ENCODE results near the gene DTNBP1.

DTNBP1 gene

DNA sequence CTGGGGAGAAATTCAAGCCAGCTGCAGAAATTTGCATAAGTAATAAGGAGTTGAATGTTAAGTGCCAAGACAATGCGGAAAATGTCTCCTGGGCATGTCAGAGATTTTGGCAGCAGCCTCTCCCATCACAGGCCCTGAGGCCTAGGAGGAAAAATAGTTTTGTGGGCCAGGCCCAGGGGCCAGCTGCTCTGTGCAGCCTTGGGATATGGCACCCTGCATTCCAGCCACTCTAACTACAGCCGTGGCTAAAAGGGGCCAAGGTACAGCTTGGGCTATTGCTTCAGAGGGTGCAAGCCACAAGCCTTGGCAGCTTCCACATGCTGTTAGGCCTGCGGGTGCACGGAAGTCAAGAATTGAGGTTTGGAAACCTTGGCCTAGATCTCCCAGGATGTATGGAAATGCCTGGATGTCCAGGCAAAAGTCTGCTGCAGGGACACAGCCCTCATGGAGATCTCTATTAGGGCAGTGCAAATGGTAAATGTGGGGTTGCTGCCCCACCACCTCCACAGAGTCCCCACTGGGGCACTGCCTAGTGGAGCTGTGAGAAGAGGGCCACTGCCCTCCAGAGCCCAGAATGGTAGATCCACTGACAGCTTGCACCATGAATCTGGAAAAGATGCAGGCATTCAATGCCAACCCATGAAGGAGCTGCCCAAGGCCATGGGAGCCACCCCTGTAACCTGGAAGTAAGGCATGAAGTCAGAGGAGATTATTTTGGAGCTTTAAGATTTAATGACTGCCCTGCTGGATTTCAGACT, 126.5 kb downstream of the DTNBP1 start:
- DNase-seq (ENCODE audit: low read depth in 2 of 2, low spot score in 1 of 2) = no peak

DNA sequence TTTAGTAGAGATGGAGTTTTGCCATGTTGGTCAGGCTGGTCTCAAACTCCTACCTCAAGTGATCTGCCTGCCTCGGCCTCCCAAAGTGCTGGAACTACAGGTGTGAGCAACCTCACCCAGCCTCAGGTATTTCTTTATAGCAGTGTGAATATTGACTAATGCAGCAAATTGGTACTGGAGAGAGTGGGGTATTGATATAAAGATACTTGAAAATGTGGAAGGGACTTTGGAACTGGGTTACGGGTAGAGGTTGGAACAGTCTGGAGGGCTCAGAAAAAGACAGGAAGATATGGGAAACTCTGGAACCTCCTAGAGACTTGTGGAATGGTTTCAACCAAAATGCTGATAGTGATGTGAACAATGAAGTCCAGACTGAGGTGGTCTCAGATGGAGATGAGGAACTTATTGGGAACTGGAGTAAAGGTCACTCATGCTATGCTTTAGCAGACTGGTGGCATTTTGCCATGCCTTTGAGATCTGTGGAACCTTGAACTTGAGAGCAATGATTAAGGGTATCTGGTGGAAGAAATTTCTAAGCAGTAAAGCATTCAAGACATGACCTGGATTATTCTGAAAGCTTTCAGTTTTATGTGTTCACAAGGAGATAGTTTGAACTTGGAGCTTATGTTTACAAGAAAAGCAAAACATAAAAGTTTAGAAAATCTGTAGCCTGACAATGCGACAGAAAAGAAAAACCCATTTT, 127.2 kb downstream of the DTNBP1 start:
- no peak for DNase-seq (ENCODE audit: low read depth in 2 of 2, low spot score in 1 of 2)

DNA sequence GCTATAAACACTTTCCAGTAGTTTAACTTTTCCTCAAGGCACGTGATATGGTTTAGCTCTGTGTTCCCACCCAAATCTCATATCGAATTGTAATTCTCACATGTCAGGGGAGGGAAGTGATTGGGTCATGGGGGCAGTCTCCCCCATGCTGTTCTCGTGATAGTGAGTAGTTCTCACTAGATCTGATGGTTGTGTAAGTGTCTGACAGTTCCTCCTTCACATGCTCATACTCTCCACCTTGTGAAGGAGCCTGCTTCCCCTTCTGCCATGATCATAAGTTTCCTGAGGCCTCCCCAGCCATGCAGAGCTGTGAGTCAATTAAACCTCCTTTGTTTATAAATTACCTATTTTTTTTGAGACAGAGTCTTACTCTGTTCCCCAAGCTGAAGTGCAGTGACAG, 127.9 kb downstream of the DTNBP1 start:
- DNase-seq (ENCODE audit: low read depth in 2 of 2, low spot score in 1 of 2) = no peak

DNA sequence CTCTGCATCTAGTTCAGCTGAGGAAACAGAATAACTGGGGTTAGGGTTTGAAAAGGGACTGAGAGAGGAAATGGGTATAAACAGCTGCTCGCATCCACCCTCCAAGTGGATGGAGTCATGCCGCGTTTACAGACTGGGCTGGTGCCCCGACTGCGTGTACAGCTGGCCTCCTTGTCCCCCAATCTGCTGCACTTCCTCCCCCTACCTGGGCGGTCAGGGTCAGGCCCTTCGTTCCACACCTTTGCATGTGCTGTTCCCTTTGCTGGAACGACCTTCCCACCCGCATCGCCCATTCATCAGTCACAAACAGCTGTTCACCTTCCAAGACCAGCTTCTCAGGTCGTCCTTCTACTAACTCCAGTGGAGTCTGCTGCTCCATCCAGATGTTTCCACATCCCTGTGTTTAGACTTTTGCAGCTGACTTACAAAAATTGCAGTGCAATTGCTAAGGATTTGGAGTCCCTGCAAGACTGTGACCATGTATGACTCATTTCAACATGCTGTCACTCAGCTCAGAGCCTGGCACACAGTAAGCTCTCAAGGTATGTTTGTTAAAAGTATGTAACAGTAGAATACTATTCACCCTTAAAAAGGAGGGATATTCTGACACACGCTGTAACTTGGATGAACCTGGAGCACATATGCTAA, 129.3 kb downstream of the DTNBP1 start:
- DNase-seq (ENCODE audit: low read depth in 2 of 2, low spot score in 1 of 2) = no peak

DNA sequence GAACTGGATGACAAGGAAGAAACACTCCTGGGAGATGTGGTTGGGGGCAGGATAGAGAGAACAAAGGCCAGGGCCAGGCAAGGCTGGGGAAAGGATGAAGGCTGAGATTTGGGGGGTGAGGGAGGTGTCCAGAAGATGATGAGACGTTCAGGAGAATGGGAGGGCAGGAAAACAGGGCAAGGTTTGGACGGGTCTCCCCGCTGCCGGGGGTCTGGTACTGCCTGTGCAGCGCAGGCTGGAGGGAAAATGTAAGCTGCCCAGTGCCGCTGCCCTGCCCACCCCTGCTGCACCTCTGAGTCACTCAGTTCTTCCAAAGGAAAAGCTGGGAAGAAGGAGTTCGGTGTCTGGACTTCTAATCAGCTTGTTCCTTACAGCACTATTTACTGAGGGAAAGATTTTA, 130.9 kb downstream of the DTNBP1 start:
- no peak for DNase-seq (ENCODE audit: low read depth in 2 of 2, low spot score in 1 of 2)

DNA sequence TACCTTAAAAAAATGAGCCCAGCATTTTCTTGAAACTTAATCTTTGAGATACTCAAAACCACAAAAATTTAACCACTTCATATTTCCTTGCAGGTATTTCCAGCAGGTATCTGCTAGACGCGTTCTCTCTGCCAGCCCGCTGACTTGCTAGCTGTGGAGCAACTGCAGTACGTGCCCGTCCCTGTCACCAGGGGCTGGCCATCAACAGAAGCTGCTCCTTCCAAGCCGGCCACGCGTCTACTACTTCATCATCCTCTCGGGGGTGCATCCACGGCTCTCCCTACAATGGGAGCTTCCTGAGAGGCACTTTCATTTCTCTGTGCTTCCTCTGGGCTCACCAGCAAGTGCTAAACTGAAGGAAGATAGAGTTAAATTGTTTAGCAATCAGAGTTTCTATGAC, 132.4 kb downstream of the DTNBP1 start:
- DNase-seq (ENCODE audit: low read depth in 2 of 2, low spot score in 1 of 2) = no peak

DNA sequence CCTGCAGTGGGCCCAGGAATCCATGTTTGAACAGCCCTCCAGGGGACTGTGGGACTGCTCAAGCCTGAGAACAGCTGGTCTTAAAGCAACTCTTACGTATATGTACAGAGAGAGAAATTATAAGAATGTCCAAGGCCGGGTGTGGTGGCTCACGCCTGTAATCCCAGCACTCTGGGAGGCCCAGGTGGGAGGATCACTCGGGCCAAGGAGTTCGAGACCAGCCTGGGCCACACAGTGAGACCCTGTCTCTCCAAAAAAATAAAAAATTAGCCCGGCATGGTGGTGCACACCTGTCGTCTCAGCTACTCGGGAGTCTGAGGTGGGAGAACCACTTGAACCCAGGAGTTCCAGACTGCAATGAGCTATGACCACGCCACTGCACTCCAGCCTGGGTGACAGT, 134.0 kb downstream of the DTNBP1 start:
- DNase-seq (ENCODE audit: low read depth in 2 of 2, low spot score in 1 of 2) = no peak

DNA sequence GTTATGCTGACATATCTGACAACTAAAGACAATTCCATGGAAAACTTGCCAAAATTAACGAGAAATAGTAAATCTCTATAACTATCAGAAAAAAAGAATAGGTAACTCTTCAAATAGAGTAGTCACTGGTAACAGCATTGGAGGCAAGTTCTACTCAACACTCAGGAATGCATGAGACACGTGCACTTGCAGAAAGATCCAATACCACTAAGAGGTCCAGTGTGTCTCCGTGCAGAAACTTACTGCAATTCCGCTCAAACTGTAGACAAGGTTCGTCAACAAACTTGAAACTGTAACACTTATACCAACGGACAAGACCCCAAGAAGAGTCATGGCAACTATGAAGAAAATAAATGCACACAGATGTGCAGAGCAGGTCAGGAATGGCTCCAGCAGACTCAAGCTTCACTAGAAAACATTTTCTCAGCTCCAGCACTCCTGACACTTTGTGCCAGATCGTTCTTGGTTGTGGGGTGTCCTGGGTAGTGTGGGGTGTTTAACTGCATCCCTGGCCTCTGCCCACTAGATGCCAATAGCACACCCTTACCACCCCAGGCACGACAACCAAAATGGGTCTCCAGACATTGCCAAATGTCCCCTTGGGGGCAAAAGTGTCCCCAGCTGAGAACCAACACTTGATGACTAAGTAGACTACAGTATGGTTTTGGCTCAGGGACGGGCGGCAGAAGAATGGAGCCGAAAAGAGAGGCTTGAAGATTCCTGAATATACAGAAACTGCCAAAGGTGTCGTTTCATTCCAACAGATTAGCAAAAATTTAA, 134.8 kb downstream of the DTNBP1 start:
- DNase-seq (ENCODE audit: low read depth in 2 of 2, low spot score in 1 of 2) = no peak

DNA sequence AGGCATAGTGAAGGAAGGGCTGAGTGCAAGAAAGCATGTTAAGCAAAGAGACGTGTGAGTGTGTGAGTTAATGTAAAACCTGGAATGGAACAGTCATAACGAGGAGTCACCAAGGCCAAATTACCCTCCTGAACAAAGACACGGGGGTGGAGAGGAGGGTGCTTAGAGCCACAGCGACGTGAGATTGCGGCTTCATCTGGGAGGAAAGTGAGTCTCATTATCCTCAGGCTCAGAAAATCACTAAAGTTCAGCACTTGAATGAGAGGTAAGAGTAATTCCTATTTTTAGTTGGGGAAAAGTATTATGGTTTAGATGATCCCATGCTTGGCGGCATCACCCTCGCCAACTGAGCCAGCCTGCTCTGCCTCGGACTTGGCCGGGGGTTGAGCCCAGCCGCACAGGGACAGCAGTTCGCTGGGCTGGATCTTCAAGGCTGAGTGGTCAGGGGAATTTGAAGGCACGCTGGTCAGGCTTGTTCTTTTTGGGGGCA, 136.6 kb downstream of the DTNBP1 start:
- no peak for DNase-seq (ENCODE audit: low read depth in 2 of 2, low spot score in 1 of 2)

DNA sequence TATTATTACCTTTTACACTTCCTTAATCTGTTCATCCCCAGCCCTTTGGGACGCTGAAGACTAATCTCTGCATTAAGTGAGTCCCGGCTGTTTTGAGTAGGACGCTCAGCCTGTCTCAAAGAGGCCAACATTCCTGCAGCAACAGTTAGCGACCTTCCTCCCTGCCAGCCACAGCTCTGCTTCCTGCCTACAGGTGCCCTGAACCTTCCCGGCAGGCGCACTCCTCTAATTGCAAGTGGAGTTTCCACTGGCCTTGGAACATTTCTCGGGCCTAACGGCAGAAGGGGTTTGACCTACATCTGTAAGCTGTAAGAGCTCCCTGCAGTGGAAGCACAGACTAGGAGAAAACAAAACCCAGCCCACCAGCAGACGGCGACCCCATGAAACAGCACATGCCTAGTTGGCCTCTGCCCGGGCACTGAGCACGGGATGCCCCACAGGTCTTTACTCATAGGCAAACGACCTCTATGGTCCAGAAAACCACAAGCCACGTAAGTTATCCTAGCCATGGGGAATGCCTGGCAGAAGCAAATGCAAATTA, 137.9 kb downstream of the DTNBP1 start:
- DNase-seq (ENCODE audit: low read depth in 2 of 2, low spot score in 1 of 2) = no peak

DNA sequence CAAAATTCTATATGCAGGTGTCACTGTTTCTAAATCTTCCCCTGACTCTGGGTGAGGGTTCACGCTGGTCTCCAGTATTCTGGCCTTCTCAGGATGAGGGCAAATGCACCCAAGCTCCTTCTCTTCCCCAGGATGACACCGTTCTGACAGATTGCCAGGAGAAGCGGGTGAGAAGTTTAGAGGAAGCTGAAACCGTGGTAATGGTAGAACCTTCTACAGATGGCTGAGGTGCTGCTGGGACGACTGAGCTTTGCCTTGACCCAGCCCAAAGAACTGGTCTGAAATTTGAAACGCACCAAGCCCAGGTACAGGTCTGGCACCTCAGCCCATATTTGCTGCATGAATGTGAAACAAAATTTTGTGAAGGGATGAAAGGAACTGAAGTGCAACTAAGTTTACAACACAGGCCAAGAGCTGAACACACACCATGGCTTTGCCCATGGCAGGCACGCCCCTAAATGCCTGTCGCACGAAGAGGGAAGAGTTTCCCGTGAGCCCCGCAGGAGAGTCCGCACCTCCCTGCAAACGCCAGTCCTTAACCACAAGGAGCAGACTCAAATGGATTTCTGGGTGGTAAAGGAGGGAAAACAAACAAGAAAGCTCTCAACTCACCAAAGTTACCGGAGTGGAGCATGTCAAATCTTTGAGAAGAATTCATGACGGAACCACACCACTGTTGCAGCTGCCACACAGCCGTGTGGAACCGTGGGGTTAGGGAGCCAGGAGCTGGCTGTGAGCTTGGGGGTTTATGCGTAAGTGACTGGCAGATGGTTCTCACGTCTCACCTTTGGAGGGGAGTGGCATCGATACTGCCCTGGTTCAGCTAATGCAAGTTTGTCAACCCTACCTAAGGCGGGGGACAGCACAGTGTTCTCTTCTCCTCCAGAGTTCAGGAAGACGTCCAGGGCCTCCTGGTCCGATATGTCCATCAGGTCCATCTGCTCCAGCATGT, 138.9 kb downstream of the DTNBP1 start:
- no peak for DNase-seq (ENCODE audit: low read depth in 2 of 2, low spot score in 1 of 2)

DNA sequence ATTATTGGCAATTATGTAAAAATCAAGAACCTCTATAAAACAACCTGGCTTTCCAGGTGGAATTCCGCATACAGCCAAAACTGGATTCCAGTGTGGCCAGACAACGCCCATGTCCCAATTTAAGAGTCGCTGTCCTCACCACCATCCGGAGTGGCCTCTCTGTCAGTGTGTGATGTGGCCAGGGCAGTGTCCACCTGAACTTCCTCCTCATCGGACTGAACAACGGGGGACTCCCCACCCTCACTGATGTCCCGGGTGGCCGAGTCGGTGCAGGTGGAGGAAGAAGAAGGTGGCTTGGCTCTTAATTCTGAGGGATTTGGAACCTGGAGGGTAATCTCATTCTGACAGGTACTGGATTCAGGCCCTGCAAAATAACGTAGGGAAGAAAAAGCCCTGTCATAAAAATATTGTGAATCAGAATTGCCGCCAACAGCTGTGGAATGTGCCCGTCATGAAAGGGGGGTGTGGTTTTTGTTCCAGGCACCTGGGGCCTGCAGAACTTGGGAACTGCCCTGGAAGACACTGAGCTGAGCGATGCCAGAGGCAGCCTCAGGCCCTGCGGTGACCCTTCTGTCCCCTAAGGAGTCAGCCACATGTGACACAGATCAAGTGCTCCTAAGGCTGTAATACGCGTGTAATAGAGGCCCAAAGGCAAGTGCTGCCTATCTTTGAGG, 139.8 kb downstream of the DTNBP1 start:
- no peak for DNase-seq (ENCODE audit: low read depth in 2 of 2, low spot score in 1 of 2)

DNA sequence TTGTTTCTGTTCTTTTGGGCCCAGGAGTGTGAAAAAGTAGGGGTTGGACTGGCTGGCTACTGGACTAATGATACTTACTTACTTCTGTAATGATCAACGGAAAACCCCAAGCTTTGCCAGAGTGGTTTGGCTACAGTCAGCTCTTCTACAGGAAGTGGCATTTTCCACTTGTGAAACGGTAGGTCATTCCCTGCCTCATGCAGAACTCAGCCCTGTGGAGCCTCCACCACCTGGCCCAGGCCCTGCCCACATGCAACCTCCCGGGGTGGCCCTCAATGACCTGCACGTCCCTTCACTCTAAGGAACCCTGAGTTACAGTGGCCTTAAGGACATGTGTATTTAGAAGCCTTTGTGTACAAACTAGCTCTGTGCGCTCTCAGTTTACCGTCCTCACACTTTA, 140.4 kb downstream of the DTNBP1 start:
- DNase-seq (ENCODE audit: low read depth in 2 of 2, low spot score in 1 of 2) = no peak

DNA sequence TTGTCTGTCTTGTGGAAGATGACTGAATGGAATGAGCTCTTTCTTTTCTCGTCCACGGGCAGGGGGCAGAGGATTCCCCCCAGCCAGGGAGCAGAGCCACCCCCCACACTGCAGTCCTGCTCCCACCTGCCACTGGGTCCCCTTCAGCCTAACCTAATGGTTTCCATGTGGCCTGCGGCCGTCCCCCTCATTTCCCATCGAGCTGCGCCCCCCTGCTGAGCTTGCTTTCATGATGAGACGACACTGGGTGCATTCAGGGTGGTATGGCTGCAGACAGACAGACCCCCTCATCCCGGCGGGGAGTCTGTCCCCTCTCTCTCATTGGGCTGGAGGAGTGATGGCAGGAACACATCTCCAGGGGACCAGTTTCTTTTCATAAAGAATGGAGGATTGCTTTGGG, 140.8 kb downstream of the DTNBP1 start:
- no peak for DNase-seq (ENCODE audit: low read depth in 2 of 2, low spot score in 1 of 2)

DNA sequence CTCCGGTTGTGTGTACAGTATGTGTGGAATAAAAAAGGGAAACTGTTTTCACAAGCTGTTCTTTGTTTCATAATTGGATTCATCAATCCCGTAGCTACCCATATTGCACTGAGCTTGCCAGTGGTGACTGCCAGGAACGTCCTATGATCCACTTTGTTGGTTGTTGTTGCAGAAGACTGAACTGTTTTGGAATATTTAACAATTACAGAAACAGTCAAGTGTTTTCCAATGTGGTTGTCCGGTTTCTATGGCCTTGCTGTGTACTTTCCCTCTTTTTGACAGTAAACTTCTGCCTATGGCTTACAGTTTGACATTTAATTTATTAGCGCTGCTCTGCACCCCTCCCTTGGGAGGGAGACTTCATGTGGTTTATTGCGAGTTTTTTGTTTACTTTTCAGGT, 141.2 kb downstream of the DTNBP1 start:
- DNase-seq (ENCODE audit: low read depth in 2 of 2, low spot score in 1 of 2) = no peak

DNA sequence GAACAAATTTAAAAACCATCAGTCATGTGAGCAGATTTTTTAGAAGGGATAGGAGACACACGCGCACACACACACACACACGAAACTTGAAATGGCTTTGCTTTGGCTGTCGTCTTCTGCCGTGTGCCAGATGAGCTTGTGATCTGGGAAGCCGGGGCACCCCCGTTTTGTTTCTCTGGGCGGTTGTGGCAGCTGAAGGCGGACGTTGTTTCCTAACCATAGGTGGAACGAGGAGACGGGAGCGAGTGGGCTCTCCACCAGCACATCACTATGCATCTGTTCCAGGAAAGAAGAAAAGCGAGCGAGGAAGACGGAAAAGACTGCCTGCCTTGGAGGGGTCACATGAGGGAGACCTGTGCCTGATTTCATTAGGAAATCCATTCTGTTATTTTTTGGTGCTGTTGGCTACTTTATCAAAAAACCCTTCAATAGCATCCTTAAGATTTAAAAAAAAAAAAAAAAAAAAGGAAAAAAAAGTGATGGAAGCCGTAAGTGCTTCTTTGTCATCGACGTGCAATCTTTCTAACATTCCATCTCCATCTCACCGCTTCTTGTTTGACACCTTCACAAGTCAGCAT, 142.1 kb downstream of the DTNBP1 start:
- DNase-seq (ENCODE audit: low read depth in 2 of 2, low spot score in 1 of 2) = no peak

DNA sequence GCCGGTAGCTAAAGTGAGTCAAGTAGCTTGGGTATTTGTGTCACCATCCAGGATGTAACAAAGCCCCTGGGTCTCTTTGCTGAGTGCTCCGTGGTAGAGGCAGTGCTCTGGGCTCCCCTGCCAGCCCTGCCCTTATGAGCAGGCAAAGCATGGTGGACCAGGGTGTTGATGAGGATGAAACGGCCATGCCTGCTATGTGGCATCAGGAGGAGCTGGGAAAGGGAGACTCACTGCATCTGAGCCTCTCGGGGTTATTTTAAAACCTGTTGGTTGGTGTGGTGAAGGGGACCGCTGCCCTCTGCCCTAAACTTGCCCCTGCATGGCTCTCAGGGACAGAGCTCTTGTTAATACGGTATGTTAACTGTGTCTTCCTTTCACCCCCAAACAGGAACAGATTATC, 143.1 kb downstream of the DTNBP1 start:
- no peak for DNase-seq (ENCODE audit: low read depth in 2 of 2, low spot score in 1 of 2)

DNA sequence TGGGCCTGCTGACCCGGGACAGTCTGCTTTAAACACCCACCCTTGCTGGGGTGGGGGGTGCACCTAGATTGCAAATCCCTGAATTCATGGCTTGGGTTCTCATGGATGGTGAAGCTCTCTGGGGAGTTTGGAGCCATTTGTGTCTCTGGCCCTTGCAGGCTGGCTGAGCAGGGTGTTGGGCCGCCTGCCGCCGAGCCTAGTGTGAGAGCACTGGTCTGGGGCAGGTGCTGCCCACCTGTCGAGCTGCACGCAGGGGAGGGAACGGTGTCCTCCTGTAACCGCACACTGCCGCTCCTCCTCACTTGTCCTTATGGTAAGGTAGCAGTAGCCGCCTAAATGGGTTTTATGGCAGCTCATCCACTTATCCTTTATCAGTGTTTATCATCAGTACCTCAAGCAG, 143.9 kb downstream of the DTNBP1 start:
- DNase-seq (ENCODE audit: low read depth in 2 of 2, low spot score in 1 of 2) = no peak

DNA sequence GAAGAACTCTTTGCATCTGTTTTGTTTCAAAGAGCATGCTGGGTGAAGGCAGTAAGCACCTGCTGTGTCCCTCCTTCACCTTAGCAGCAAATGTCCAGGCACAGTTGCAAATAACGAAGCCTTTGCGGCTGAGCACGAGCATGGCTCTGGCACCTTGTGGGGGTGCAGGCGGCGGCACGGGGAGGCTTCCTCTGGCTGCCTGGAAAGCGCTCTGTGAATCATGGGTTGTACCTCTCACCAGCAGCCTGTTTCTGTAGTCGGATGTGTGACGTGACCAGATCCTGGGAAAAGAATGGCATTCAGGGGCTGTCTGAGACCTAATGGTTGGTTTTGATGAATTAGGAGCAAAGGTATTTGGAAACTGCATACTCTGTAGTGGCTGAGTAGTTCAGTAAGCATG, 144.8 kb downstream of the DTNBP1 start:
- DNase-seq (ENCODE audit: low read depth in 2 of 2, low spot score in 1 of 2) = no peak

Data from stimulated activated CD8-positive, alpha-beta memory T cell treated with anti-CD3 and anti-CD28 coated beads, Interleukin-4, amount 100 ng/mL, for 4 hours (primary cell).